HG03135 (cell line): ENCODE measurements around the gene OR52L1.

Experiments used
- ATAC-seq: cut with Tn5 transposase; IDR thresholded peaks from one replicate; pipeline ENCODE4 v1.9.1; 2021; ENCODE audit warnings: mild to moderate bottlenecking, moderate library complexity; ENCODE audit not compliant: unreplicated experiment

The OR52L1 gene

DNA sequence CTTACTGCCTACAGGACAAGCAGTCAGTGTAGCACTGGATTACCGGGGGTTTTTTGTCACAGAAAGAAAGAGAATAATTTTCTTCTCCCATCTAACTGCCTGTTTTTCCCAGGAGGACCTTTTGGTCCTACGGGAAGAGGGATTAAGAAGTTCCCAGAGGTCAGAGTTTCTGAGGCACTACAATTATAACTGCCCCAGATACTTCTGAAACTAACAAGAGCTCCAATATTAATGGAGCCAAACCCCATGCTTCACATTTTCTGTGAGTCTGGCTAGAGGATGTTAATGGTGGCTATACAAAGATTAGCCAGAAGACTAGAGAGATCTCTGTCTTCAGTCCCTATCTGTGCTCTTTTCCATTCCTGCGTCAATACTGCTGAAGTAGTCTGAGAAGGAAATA is 44.8 kb downstream of the OR52L1 start, which contains the start of gene OR56A3:
Gene OR56A3 (plus strand): TSS at position 301 of the 400 bp plus-strand sequence. CDS start 5,096 bp downstream, outside the sequence.
- no peak for ATAC-seq

DNA sequence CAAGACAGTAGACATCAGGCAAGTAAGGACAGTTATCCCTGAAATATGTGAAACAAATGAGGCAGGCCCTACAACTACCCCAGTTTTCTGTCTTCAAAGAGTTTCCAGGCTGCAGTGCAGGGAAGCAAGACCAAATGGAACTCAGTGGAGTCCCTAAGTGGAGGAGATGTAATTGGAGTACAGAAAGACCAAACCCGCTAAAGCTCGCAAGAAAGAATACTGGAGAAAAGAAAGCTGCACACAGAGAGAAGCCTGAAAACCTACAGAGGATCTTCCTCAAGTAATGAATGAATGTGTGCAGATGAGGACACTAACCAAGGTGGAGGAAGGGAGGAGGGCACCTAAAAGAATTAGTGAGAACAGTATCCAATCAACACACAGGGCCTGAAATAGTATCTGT is 46.0 kb downstream of the OR52L1 start:
- no peak for ATAC-seq

DNA sequence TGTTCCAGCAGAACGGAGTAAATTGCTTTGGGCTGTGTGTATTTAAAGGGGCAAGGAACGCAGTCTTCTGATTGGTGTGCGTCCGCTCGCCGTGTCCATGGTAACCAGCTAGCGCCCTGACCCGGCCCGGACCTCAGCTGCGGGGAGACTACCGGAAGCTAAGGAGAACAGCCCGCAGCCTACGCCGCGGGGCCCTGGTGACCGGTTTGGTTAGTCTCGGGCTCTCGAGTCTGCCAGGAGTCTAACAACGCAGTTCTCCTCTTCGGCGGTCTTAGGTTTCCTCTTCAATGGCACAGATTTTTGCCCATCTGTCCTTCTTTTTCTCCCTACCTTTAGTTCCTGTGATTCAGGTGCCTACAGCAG is 48.2 kb downstream of the OR52L1 start:
- no peak for ATAC-seq

DNA sequence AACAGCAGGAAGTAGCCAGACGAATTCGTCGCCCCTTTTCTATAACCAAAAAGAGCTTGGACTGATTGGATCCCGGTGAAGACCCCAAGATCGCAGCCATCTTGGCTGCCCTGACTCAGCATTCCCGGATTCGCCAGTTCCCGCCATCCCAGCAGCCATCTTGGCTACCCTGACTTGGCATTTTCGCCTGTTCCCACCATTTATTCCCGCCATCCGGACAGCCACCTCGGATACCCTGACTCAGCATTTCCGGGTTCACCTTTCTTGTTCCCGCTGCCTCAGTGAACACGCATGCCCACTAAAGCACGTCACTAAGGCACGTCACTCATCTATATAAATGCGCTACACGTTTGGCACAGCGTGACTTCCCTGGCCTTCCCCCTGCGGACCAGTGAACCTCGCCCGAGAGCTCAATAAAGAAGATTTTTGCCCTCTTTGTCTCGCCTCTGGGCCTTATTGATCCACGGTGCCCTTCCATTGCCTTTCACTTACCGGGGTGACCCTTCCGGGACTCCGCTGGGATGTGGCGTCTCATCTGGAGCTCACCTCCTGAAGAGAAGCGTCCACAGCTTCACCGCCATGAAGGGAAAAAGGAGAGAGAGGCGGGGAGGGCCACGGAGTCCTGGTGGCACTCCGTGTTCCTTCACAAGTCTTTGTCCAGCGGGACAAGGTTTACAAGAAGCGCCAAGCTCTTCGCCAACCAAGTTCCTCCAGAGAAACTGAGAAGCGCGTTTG is 48.8 kb downstream of the OR52L1 start:
- ATAC-seq = no peak
